Erythroblast (primary cell): ENCODE measurements around the gene ZBTB8B.

ENCODE experiments used
- GATA1 ChIP-seq: IDR thresholded peaks from 2 replicates; pipeline ENCODE4 v1.6.1; 2011; ENCODE audit warnings: low read depth, mild to moderate bottlenecking, control low read depth, low read length, moderate library complexity
- POLR2A ChIP-seq: IDR thresholded peaks from 2 replicates; pipeline ENCODE4 v1.6.1; 2011; ENCODE audit warnings: mild to moderate bottlenecking, low read length

DNA sequence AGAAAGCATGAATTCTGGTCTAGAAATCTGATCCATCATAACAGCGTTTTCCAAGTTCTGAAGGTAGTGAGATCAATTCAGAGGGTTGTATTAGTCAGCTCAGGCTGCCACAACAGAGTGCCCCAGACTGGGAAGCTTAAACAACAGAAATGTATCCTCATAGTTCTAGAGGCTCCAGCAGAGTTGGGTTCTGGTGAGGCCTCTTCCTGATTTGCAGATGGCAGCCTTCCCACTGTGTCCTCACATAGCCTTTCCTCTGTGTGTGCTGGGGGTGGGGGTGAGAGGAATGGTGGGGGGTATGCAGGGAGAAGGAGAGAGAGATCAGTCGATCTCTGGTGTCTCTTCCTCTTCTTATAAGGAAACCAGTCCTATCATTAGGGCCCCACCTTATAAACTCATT lies 15.1 kb downstream of the ZBTB8B start:
- TF ChIP-seq POLR2A: no peak
- no peak for TF ChIP-seq GATA1
